Right lobe of liver (tissue), 6 donors: ENCODE data around the gene QSOX1. TPM values are rescaled to one million over a fixed set of nuclear protein-coding genes. Genes with fewer than 3 reads are reported as not detected.

Source experiments
- ATAC-seq, 4 donors: fragments of 200-7000 bp; cut with Tn5 transposase; one replicate each; pipeline ENCODE4 v1.9.1; 2020; ENCODE audit warnings: mild to moderate bottlenecking in 4 of 4, moderate library complexity in 4 of 4
- DNase-seq, 3 donors: peaks; one replicate each; pipeline ENCODE4 v3.0.0-alpha.2; 2020
- H3K27ac ChIP-seq, 3 donors: fragments of 200-600 bp; one replicate each; pipeline ENCODE4 v1.8.0; 2022
- H3K27me3 ChIP-seq, 2 donors: fragments of 200-600 bp; one replicate each; pipeline ENCODE4 v1.8.0; 2022
- H3K36me3 ChIP-seq, 4 donors: fragments of 200-600 bp; sonication (generic) in 1 of 4; one replicate each; pipeline versions ENCODE4 v1.5.1 to v1.8.0; 2017 to 2022; ENCODE audit warnings: control low read depth in 1 of 4
- H3K4me1 ChIP-seq, 4 donors: fragments of 200-600 bp; sonication (generic) in 1 of 4; one replicate each; pipeline versions ENCODE4 v1.5.1 to v1.8.0; 2017 to 2022; ENCODE audit warnings: control low read depth in 1 of 4
- H3K4me3 ChIP-seq, 3 donors: fragments of 200-600 bp; one replicate each; pipeline ENCODE4 v1.8.0; 2022
- H3K9me3 ChIP-seq, 4 donors: fragments of 200-600 bp; sonication (generic) in 1 of 4; one replicate each; pipeline versions ENCODE4 v1.5.1 to v1.8.0; 2017 to 2022; ENCODE audit warnings: control low read depth in 1 of 4
- POLR2A ChIP-seq: fragments of 450-650 bp; IDR thresholded peaks from one replicate; pipeline ENCODE4 v1.6.1; 2017; ENCODE audit warnings: antibody characterized with exemption, mild to moderate bottlenecking
- WGBS: methylation state at CpG from one replicate; pipeline ENCODE4 v1.1.6; 2018; ENCODE audit warnings: low coverage, low lambda C conversion rate; ENCODE audit not compliant: insufficient coverage; ENCODE audit errors: missing lambda C conversion rate; 5-methylcytosine and 5-hydroxymethylcytosine counted together
- intact Hi-C, 2 donors: fragments of 100-400 bp; cut with DNase I; formaldehyde crosslinking; loops; one replicate each; pipeline versions ENCODE4 v1.11.2 to v1.14.1; 2022
- total RNA-seq, 6 experiments: library from RNA; depleted of rRNA in 2 of 6; stranded (reverse); fragments of >200 nt in 2 of 6; fragmentation: NEBNext Ultra II Directional in 3 of 6; extraction: Animal tissue kit (Norgen Biotek cat#: 25700) in 3 of 6; gene quantifications; one replicate each; pipeline versions ENCODE4 v1.1.0 to v1.2.4, GENCODE V29; 2016 to 2023
- TF ChIP-seq, protein P1 (sequence below), 4 donors: fragments of 200-600 bp in 3 of 4; fragments of 450-650 bp in 1 of 4; IDR thresholded peaks; one replicate each; pipeline versions ENCODE4 v1.5.1 to v1.8.0; 2016 to 2022; ENCODE audit warnings: antibody characterized with exemption in 4 of 4, mild to moderate bottlenecking in 2 of 4
- donor health status: DM: no; HTN: yes; CAD: no.
- donor health status: DM: no; HTN: no; CAD: no.
- donor health status: DM: no; HTN: no; CAD: no.
- donor health status: DM: no; HTN: yes; CAD: no.
- donor health status: DM: no; HTN: yes; CAD: no.

Gene QSOX1
- total RNA-seq, 6 experiments from 2014 or later: 25.0 to 68.4 (median 38.6) TPM

DNA sequence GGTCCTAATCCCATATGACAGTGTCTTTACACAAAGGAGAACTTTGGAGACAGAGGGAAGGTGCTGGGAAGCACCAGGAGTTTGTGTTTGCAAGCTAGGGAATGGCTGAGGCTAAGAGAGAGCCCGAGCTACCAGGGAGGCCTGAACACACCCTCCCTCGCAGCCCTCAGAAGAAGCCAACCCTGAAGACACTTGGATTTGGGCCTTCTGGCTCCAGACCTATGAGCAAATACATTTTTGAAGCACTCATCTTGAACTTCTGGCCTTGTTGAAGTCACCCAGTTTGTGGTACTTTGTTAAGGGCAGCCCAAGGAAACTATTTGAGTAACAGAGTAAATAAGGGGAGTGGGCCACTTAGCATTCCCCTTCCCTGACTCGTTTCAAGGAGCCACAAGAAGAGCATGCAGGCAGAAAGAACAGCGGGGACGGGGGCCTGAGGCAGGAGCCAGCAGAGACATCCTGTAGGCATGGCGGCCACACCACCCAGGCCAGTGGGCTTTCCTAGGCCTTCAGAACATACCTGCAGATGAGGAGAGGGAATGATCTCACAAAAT is 13.2 kb upstream of the QSOX1 start:
- no peak overlapping the region for H3K27ac ChIP-seq
- no peaks in the 10 kb centered on the region for H3K27me3 ChIP-seq
- ATAC-seq: no peak
- WGBS: 54% methylated on average over 4 of the region's 6 CpGs
- intact Hi-C loops: no loop called here
- H3K4me3 ChIP-seq: no peak overlapping the region
- no peak for DNase-seq
- H3K36me3 ChIP-seq: no peaks in the 10 kb centered on the region
- no peaks in the 10 kb centered on the region for H3K9me3 ChIP-seq
- no peaks in the 10 kb centered on the region for H3K4me1 ChIP-seq
- TF ChIP-seq, protein P1, sequence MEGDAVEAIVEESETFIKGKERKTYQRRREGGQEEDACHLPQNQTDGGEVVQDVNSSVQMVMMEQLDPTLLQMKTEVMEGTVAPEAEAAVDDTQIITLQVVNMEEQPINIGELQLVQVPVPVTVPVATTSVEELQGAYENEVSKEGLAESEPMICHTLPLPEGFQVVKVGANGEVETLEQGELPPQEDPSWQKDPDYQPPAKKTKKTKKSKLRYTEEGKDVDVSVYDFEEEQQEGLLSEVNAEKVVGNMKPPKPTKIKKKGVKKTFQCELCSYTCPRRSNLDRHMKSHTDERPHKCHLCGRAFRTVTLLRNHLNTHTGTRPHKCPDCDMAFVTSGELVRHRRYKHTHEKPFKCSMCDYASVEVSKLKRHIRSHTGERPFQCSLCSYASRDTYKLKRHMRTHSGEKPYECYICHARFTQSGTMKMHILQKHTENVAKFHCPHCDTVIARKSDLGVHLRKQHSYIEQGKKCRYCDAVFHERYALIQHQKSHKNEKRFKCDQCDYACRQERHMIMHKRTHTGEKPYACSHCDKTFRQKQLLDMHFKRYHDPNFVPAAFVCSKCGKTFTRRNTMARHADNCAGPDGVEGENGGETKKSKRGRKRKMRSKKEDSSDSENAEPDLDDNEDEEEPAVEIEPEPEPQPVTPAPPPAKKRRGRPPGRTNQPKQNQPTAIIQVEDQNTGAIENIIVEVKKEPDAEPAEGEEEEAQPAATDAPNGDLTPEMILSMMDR (IDR thresholded peaks at IDR 0.05): no peak
- TF ChIP-seq POLR2A: no peak

DNA sequence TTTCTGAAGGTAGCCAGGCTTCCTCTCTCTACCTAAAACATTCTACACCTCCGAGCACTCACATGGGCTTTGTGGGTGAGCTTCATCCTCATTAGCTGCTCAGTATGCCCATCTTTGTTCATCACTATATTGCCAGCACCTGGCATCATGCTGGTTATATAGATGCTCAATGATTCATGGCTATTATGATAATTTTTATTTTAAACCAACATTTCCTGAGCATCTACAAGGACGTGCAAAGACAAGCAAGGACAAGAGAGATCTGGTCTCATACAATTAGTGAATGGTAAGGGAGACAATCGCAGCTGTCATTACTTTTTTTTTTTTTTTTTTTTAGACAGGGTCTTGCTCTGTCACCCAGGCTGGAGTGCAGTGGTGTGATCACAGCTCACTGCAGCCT is 11.3 kb upstream of the QSOX1 start:
- no peak for ATAC-seq

DNA sequence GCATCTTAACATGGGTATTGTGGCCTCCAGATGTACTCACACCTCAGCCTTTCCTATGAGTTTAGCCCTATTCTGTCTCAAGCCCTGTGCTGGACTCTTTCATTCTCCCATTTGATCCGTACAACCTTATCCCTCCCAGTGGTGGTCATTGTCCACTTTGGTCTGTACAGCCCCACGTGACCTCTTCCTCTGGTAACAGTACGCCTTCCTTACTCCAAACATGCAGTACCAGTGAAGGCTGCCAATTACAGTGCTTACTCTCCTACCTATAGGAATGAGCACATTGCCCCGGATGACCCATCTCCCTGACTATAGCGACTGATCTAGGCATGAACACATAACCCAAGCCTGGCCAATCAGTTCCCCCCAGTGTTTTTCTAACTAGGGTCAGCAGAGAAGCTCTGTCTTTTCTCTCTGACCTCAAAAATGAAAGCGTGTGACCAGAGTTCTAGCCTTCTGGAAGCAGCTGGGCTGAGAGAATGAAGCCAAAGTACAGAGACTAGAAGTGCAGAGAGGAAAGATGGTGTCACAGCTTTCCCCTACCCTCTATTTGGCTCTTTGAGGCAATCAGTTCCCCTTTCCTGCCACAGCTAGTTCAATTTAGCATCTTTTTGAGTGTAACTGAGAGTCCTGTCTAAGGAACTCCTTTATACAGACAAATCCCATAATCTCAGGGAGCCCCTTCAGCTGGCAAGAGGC is 9.9 kb upstream of the QSOX1 start:
- intact Hi-C loops: no loop called here
- Histone ChIP-seq H3K36me3 (no peaks in the 10 kb centered on the region), H3K9me3 (no peaks in the 10 kb centered on the region), H3K4me3 (no peak overlapping the region), H3K4me1 (no peaks in the 10 kb centered on the region), H3K27me3 (no peaks in the 10 kb centered on the region), H3K27ac (no peak overlapping the region)
- no peak for TF ChIP-seq POLR2A
- TF ChIP-seq, protein P1 (IDR thresholded peaks at IDR 0.05): no peak
- DNase-seq (no peak), ATAC-seq (no peak)
- 70% methylated on average over 5 of the region's 6 CpGs for WGBS

More for the DNA sequence above, 11.3 kb upstream of the QSOX1 start:
- Histone ChIP-seq H3K4me1 (no peaks in the 10 kb centered on the region), H3K36me3 (no peaks in the 10 kb centered on the region), H3K9me3 (no peaks in the 10 kb centered on the region), H3K27me3 (no peaks in the 10 kb centered on the region), H3K4me3 (no peak overlapping the region), H3K27ac (no peak overlapping the region)
- DNase-seq: no peak
- intact Hi-C loops: no loop called here
- no peak for TF ChIP-seq POLR2A
- TF ChIP-seq, protein P1 (IDR thresholded peaks at IDR 0.05): no peak
- WGBS: 44% methylated on average over 3 of the region's 3 CpGs

DNA sequence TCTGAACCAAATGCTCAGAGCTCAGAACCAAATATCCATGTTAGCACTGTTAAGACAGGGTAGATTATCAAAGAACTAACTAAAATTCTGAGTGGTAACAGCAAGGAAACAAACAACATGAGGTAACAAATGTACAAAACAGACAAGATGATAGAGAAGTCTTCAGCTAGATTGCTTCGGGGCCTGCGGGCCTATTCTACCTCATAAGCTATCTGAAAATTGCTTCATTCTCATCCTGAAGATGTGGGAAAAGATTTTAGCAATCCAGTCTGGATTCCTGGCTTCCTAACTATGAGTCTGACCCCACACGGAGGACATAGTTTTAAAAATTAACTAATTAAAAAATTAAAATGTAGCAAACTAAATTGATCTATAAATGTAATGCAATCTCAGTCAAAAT is 9.2 kb upstream of the QSOX1 start:
- DNase-seq: no peak
- TF ChIP-seq POLR2A: no peak
- TF ChIP-seq, protein P1 (IDR thresholded peaks at IDR 0.05): no peak
- intact Hi-C loops: no loop called here
- WGBS: 72% methylated on average over 3 of the region's 3 CpGs
- Histone ChIP-seq H3K27ac (no peak overlapping the region), H3K4me1 (no peaks in the 10 kb centered on the region), H3K9me3 (no peaks in the 10 kb centered on the region), H3K36me3 (no peaks in the 10 kb centered on the region), H3K27me3 (no peaks in the 10 kb centered on the region), H3K4me3 (no peak overlapping the region)
- no peak for ATAC-seq
